SU-DHL-6 (cell line): ENCODE results near the gene AGAP4.
"Not testable (repeated sequence)": the region's sequence is repeated elsewhere in the genome, so short reads cannot be mapped to it uniquely, and the experiment has no call there.

Source experiments
- CTCF ChIP-seq: fragments of 200-600 bp; sonication (generic); IDR thresholded peaks from one replicate; pipeline ENCODE4 v1.5.1; 2017; ENCODE audit warnings: antibody characterized with exemption, mild to moderate bottlenecking, low read length, moderate library complexity; ENCODE audit not compliant: insufficient read depth, poor library complexity, severe bottlenecking
- EZH2phosphoT487 ChIP-seq: fragments of 200-600 bp; sonication (generic), shearing (Covaris generic); conservative IDR thresholded peaks from 2 replicates; pipeline ENCODE4 v1.6.1; 2018; ENCODE audit warnings: mild to moderate bottlenecking, antibody characterized with exemption, low read length, moderate library complexity, mixed read lengths

- TF ChIP-seq CTCF, EZH2phosphoT487: not testable (repeated sequence)
Measured at GRCh38 chr10:45864264-45864663, 17.0 kb upstream of the AGAP4 start.
